Stimulated activated CD4-positive, alpha-beta T cell treated with anti-CD3 and anti-CD28 coated beads, Interleukin-12 subunit alpha, Interleukin-12 subunit beta, amount 100 ng/mL, for 24 hours (primary cell): ENCODE measurements around the gene PREX1.
"Not testable (repeated sequence)": the region's sequence is repeated elsewhere in the genome, so short reads cannot be mapped to it uniquely, and the experiment has no call there.

Experiments
- DNase-seq, 2 experiments: peaks; one replicate each; pipeline ENCODE4 v3.0.0-alpha.2; 2020; ENCODE audit warnings: low read depth in 2 of 2

Gene PREX1

DNA sequence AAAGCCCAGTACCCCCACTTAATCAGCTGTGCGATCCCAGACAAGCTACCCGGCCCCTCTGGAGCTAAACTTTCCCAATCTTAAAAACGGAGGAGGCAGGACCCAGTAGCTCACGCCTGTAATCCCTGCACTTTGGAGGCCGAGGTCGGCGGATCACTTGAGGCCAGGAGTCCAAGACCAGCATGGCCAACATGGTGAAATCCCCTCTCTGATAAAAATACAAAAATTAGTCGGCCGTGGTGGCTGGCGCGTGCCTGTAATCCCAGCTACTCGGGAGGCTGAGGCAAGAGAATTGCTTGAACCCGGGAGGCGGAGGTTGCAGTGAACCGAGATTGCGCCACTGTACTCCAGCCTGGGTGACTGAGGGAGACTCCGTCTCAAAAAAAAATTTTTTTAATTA lies 1.3 kb downstream of the PREX1 start:
- not testable (repeated sequence) for DNase-seq

DNA sequence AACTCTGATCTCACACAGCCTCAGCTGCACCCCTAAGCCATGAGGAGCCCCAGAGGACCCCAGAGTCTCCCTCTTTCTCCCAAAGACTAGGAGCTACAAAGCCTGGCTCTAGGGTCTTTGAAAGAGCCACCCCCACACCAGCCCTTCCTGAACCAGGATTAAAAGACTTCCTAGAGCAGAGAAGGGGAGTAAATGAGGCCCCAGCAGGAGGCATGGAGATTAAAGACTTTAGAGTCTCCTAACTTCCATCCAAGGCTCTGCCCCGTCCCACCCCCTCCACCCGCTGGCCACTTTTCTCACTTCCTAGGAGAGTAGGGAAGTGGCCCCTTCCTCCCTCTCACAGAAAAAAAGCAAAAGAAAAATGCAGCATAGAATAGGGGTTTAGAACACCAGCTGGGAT lies 1.7 kb downstream of the PREX1 start:
- DNase-seq: no peak

DNA sequence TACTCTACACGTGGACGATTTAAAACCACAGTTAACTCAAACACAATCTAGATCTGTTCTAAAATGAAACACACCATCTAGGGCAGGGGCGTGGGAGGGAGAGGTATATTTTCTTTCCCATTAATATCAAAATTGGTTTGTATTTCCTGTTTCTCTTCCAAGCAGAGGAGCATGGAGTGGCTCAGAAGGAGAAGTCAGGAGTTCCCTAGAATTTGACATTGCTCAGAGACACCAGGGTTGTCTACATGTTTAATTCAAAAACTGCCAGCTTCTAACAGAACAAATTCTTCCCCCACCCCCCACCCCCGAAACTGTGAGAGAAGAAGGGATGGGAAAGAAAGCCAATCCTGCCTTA lies 2.3 kb downstream of the PREX1 start:
- DNase-seq: no peak

DNA sequence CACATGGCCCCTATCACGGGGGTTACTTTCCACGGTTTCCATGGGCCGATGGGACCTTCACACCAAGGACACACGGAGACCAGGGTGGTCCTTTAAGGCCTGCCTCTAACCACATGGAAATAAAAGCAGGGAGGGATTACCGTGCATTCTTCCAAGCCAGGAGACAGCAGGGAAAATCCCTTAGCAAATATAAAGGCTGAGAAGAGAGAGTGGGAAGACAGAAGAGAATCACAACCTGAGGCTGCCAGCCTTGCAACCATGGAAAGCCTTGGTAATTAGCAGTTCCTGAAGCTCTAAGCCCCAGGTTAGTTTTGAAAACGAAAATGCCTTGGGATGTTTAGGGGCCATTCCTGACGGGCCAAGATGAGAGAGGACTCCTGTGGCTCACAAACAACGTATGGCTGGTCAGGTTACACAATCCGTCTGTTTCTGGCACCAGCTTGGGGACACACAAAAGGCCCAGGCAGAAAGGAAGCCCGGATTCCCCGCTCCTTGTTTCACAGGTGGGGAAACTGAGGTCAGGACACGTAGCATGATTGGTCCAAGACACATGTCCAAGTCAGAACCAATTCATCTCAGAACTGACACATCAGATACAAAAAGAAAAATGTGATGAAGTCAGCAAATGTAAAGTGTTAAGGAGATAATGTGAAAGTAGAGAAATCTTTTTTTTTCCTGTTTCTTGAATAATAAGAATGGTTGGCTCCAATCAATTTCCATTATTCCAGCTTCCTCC lies 2.8 kb downstream of the PREX1 start:
- no peak for DNase-seq

DNA sequence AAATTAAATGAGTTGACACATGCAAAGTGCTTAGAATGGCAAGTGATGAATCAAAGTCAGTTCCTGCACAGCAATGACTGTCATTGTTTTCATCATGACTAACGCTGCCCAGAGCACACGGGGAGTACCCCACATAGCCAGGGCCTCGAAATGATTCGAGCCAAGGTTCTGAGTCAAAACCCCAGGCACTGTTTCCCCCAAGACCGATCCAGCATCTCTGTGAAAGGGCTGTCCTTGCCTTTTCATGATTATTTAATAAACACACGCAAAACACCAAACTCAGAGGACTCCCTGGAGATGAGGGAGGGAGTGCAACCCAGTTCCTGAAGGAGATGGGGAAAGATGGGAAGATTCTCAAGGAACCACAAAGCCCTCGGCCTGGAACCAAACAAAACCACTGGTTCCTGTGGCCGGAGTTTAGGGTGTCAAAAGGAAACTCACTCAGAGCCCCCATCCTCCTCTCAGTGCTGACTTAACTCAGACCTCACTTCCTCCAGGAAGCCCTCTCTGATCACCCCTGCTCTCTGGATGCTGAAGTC lies 3.8 kb downstream of the PREX1 start:
- peak; percentile 30 to 53 for DNase-seq

DNA sequence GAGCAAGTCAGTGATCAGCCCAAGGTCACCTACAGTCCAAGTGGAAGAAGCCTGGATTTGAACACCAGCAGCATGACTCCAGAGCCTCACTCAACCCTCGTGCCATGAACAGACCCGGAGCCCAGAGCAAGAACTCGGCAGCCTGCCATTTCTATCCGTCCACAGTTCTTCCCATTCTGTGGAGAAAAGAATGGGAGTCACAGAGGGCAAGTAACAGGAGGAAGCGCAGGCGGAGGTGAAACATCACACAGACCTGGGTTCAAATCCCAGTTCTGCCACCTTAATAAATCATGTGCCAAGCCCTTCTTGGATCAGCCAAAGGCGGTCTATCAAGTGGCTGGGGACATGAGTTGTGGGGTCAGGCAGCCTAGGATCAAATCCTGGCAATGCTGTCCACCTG lies 4.3 kb downstream of the PREX1 start:
- DNase-seq: no peak

DNA sequence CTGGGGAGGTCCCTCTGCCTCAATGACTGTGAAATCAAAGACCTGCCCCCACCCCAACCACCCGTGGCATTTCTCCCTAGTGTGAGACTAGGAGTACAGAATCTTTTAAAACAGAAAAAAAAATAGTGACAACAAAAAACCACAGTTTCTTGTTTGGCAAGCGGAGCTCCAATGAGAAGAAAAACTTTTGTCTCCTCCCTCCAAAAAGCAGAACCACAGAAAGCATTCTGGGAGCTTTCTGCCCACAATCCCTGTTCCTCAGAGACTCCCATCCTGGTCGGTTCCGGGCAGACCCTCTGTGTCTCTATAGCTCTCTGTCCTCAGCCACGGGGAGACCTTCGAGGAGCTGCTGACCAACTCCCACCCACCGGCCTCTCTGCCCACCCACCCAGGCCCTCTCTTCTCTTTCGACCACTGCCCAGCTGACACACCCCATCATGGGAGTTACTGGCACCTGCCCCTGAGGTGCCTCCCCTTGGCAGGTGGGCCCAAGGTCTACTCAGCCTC lies 4.9 kb downstream of the PREX1 start:
- no peak for DNase-seq

DNA sequence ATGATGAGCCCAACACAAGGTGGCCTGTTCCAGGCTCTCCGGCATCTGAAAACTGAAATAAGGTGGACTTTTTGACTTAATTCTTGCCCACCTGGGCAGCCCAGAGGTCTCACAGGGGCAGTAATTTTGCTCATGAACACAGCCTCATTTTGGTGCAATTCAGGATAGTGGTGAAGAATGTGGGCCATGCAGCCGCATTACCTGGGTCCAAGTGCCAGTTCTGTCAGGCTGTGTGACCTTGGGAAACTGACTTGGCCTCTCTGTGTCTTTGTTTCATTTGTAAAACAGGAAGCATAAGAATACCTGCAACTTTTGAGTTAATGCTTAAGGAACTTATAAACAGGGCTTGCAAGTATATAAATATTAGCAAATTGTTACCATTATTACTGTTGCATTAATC lies 5.6 kb downstream of the PREX1 start:
- no peak for DNase-seq

DNA sequence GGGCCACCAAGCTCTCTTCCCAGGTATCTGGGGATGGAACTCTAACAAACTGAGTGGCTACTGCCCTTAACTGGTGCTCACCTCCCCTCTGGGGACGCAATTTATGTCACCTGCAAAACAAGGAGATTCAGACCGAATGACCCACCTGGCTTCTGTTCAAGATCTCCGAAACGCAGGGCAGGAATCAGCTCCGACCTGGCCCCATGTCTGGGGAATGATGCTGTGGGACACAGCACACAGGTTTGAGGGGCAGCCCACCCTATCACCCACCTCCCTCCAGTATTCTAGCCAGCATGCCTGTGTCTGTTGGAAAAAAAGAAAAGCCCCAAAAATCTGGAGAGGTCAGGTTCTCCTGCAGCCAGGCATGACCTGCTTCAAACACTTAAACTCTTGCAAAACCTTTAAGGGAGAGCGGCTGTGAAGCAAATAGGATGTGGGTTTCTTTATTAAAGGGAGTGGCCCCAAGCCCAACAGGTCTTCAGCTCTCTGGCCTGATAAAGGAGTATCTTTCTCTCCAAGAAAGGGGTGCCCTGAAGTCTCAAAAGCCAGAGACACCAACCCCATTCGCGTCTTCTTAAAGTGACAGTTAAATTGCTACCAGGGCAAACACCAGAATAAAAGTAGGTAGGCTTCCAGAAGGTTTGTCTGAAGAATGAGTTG lies 6.4 kb downstream of the PREX1 start:
- DNase-seq: no peak

DNA sequence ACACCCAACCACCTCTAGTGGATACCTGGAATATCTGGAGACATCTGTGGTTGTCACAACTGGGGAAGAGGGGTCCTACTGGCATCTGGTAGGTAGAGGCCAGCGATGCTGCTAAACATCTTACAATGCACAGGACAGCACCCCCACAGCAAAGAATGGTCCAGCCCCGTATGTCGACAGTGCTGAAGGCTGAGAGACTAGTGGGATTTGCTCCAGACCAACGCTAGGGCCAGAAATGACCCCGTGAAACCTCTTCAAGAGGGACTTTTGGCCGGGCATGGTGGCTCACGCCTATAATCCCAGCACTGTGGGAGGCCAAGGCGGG lies 7.2 kb downstream of the PREX1 start:
- DNase-seq: no peak

DNA sequence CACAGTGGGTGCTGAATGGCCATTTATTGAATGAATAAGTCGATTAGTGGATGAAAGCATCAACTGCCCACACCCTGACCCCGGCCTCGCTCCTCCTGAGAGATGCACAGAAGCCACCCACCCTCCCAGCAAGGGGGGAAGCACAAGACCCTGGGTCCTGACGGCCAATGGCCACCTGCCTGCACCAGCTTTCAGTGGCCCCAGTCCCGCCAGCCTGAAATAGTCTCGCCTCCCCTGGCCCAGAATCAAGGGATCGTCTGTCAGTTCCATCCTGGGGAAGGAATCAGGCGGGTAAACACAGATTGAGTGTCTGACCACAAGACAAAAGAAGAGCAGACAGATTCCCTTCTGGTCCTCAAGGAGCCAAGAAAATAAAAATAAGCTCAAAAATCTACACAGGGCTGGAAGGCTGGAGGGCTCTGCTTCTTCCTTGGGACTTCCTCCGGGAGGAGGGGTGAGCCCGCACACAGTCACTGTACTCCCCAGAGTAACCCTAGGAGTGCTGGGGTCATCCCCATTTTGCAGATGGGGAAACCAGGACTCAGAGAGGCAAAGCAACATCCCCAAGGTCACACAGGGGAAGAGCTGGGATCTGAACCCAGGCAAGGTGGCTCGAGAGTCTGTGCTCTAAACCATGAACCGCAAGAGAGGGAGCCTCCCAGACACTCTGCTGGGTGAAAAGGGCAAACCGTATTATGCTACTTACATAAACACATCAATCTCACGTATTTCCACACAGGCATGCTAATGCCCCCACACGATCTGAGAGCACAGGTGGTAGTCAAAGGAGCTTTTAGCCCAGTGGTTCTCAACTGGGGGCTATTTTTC lies 7.8 kb downstream of the PREX1 start:
- DNase-seq: no peak

DNA sequence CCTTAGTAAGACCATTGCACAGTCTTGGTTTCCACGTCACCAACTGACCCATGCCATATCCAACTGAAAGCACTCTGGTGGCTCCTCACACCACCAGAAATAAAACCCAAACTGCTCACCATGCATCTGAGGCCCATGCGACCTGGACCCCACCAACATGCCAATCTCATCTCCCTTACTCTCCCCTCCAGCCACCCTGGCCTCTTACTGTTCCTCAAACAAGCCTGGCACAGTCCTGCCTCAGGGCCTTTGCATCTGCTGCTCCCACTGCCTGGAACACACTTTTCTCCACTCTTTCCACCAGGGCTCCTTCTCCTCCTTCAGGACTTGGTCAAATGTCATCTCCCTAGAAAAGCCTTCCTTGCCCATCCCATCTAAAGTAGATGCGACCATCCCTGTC lies 8.7 kb downstream of the PREX1 start:
- DNase-seq: no peak

DNA sequence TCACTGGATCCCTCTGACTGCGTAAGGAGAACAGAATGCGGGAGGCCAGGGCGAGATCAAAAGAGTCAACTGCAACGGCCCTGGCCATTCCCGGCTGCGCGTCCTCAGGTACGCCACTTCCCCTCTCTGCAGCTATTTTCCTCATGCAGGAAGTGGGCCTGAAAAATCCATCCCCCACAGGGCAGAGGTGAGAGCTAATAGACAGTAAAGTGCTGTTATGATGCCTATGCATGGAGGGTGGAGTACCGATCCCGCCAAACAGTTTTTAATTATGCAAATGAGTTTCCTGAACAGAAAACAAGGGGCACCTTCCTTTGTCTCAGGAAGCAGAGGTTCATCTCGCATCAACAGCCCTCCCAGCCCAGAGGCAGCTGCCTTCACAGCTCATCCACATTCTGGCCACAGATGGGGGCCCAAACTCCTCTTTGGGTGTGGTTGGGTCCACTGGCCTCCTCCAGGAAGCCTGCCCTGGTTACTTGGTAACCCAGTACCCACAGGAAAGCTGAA lies 9.3 kb downstream of the PREX1 start:
- no peak for DNase-seq

DNA sequence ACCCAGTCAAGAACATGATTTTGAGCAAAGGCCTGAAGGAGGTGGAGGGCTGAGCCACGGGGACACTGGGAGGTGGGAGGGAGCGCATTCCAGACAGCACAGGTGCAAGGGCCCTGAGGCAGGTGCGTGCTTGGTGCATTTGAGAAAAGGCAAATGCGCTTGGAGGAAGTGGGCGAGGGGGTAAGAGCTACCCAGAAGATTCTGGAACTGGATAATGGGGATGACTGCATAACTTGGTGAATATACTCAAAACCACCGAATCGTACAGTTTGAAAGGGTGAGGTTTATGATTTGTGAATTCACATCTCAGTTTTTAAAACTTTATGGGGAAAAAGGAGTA lies 9.8 kb downstream of the PREX1 start:
- no peak for DNase-seq

DNA sequence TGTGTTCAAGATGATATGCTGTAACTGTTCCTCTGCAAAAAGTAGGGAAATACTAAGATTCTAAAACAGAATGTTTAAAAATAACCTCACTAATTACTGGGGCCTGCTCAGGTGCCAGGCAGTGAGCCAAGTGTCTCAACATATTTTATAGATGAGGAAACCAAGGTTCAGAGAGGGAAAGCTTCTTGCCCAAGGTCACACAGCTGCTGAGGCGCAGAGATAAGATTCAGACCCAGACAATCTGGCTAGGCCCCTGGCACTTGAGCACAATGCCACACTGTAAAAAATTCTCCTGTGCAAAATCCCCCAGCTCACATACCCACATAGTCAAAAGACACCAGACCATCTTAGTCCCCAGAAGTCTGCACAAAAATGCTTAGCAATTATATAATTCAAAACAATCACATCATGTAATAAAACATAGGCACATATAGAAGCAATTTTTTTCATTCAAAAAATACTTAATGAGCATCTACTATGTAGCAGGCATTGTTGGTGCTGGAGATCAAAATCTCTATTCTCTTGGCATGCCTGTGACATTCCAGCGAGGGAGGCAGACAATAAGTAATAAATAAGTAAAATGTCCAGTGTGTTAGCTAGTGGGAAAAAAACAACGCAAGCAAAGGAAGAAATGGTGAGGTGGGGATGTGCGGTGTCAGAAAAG lies 10.3 kb downstream of the PREX1 start:
- no peak for DNase-seq

DNA sequence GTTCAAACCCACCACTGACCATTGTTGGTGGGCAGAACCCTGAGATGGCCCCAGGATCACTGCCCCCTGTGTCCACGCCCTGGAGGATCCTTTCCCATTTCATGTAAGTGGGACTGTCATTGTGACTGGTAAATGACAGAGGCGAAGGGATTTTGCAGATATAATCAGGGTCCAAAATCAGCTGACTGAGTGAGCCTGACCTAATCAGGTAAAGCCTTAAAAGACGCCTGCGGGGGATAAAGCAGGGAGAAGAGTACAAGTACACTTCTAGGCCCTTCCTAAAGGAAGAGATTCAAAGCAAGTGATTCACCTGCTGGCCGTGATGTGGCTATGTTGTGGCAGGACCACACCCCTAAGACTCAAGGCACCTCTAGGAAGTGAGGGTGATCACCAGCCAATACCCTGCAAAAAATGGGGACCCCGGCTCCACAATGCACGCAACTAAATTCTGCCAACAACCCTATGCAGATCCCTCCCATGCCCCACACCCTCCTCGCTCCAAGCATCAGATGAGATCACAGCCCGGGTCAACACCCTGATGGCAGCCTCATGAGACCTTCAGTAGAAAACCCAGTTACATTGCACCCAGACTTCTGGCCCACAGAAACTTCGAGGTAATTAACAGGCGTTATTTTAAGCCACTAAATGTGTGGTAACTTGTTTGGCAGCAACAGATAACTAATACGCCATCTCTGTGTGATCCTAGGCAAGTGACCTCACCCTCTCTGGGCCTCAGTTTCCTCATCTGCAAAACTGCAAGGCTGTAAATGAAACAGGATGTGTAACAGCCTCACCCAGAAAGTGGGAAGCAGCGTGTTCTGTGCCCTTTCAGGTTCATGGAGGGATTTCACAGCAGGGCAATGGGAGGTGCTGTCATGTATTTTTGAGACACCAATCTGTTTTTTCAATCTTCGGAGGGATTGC lies 11.3 kb downstream of the PREX1 start:
- no peak for DNase-seq

DNA sequence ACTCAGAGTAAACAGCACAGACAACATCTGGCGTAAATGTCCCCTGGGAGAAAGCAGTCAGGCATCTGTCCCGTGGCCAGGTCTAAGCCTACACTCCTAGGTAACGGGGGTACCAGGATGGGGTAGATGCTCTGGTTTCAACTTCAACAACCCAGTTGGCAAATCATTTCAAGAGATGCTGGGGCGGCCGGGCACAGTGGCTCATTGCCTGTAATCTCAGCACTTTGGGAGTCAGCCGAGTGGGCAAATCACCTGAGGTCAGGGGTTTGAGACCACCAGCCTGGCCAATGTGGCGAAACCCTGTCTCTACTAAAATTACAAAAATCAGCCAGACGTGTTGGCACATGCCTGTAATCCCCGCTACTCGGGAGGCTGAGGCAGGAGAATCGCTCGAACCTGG lies 12.3 kb downstream of the PREX1 start:
- DNase-seq: no peak

DNA sequence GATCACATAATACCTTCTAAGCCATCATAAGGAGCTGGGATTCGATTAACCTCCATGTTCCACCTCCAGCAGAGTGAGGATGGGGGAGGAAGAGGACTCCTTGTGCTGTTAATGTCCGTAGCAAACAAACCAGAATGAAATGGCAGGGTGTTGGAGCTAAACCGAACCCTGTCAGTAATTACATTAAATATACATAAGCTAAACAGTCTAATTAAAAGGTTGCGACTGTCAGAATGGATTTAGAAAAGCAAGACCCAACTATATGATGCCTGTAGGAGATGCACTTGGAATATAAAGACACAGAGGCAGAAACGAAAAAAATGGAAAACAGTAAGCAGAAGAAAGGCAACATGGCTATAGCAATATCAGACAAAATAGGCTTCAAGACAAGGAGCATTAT lies 13.2 kb downstream of the PREX1 start:
- no peak for DNase-seq

DNA sequence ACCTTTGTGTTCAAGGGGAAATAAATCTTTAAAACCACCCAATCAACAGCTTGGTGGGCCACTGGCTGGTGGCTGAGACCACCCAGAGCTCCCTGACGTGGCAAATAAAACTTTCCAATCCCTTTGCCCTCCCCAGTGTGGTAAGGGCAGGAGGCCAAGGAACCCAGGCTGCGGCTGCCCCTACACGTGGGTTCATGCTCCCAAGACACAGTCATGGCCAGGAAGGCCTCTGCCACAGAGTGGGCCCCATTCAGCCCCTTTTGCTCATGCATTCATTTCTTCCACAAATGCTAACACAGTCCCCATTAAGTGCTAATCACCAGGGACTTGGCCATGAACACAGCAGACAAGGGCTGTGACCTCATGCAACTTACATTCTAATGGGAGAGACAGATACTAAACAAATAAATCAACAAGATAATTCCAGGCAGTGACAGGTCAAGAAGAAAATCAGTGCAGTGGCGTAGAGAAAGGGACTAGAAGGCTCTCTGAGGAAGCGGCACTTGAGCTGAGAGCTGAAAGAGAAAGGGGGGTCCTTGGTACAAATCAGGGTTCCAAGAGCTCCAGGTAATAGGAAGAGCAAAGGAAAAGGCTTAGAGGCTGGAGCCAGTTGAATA lies 13.8 kb downstream of the PREX1 start:
- DNase-seq: no peak

DNA sequence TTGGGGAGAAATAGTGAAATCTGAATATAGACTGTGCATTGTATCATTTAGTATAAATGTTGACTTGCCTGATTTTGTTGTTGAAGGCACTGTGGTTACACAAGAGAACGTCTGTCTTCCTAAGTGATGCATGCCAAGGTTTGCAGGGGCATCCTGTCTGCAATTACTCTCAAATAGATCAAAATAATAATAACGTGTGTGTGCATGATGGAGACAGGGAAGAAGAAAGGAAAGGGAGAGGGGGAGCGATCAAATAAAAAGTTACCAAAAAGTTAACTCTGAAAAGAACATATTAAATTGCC lies 14.4 kb downstream of the PREX1 start:
- no peak for DNase-seq
